K562 (cell line): ENCODE results near the gene MAML1. TPM values are rescaled to one million over a fixed set of nuclear protein-coding genes. Genes with fewer than 3 reads are reported as not detected.
A peak's percentile ranks its signal among the peaks of the same experiment; 100 is the strongest.

Experiments used
- ARID3B ChIP-seq: fragments of 250-450 bp; sonication (Bioruptor Pico); IDR thresholded peaks from 2 replicates; pipeline ENCODE4 v1.4.0; 2020; ENCODE audit warnings: borderline replicate concordance
- BCL6 ChIP-seq: fragments of 250-450 bp; sonication (Bioruptor Pico); IDR thresholded peaks from 2 replicates; pipeline ENCODE4 v1.4.0; 2020
- BMI1 ChIP-seq: fragments of 150-350 bp; IDR thresholded peaks from 2 replicates; pipeline ENCODE4 v1.6.1; 2014; ENCODE audit warnings: low read length
- ETV6 ChIP-seq, 3 experiments: fragments of 150-350 bp in 1 of 3; sonication (generic) in 1 of 3; formaldehyde crosslinking in 1 of 3; IDR thresholded peaks; 2 replicates each; pipeline versions ENCODE4 v1.6.1 to v1.8.0; 2014 to 2022; ENCODE audit warnings: borderline replicate concordance in 2 of 3, low read depth in 2 of 3, antibody characterized with exemption in 1 of 3, low read length in 1 of 3, mild to moderate bottlenecking in 1 of 3, missing genetic modification reagents in 1 of 3
- JUND ChIP-seq, 2 experiments: IDR thresholded peaks; 2 replicates in 1 of 2; 3 replicates in 1 of 2; pipeline ENCODE4 v1.6.1; 2011; ENCODE audit warnings: borderline replicate concordance in 2 of 2, low read depth in 2 of 2, low read length in 2 of 2, improper control_type of control experiment in 1 of 2, missing biosample characterization in 1 of 2, missing genetic modification characterization in 1 of 2, missing genetic modification reagents in 1 of 2
- PTTG1 ChIP-seq: fragments of 450-650 bp; IDR thresholded peaks from 2 replicates; pipeline ENCODE4 v1.6.1; 2016; ENCODE audit warnings: low read depth, mild to moderate bottlenecking, missing genetic modification characterization, missing compliant biosample characterization
- RAD21 ChIP-seq, 2 experiments: fragments of 250-450 bp in 1 of 2; fragments of 450-650 bp in 1 of 2; sonication (Bioruptor Pico) in 1 of 2; formaldehyde crosslinking in 1 of 2; IDR thresholded peaks in 1 of 2; conservative IDR thresholded peaks in 1 of 2; 2 replicates each; pipeline versions ENCODE4 v1.4.0 to v1.8.0; 2020 to 2022; ENCODE audit warnings: mild to moderate bottlenecking in 2 of 2, moderate library complexity in 1 of 2
- SMC3 ChIP-seq: conservative IDR thresholded peaks from 2 replicates; pipeline ENCODE4 v1.6.1; 2011; ENCODE audit warnings: low read depth, low read length, improper control_type of control experiment; ENCODE audit not compliant: insufficient read depth
- TAF15 ChIP-seq: fragments of 200-400 bp; formaldehyde crosslinking; IDR thresholded peaks from 2 replicates; pipeline ENCODE4 v1.6.1; 2017; ENCODE audit warnings: mild to moderate bottlenecking, low read depth, low read length, moderate library complexity
- TCF7L2 ChIP-seq: fragments of 150-350 bp; IDR thresholded peaks from 2 replicates; pipeline ENCODE4 v1.6.1; 2016; ENCODE audit warnings: low read depth, mild to moderate bottlenecking, low read length, moderate library complexity
- THAP7 ChIP-seq: fragments of 250-450 bp; sonication (Bioruptor Pico); IDR thresholded peaks from 2 replicates; pipeline ENCODE4 v1.5.0; 2021
- ZFP36 ChIP-seq: fragments of 150-350 bp; IDR thresholded peaks from 2 replicates; pipeline ENCODE4 v1.6.1; 2018; ENCODE audit warnings: low read length, low read depth; ENCODE audit not compliant: partially characterized antibody
- polyA plus RNA-seq, 8 experiments: library from polyadenylated mRNA; depleted of rRNA in 4 of 8; stranded (reverse) in 5 of 8; unstranded in 3 of 8; fragments of >200 nt; fragmentation: Nextera tagmentation in 2 of 8; fragmentation: Illumina TruSeq in 1 of 8; extraction: Ambion mirVana in 2 of 8; extraction: Trizol in 1 of 8; gene quantifications; 2 replicates each; pipeline versions ENCODE4 v1.2.1 to v1.2.3, GENCODE V29; 2011 to 2014; ENCODE audit warnings: inconsistent platforms in 1 of 8, missing spikeins in 1 of 8
- total RNA-seq, 7 experiments: library from RNA; depleted of rRNA in 6 of 7; stranded (reverse); fragments of >200 nt in 6 of 7; fragmentation: Illumina TruSeq in 2 of 7; extraction: Trizol in 2 of 7; gene quantifications; 2 replicates each; pipeline versions ENCODE4 v1.2.1 to v1.2.3, GENCODE V29; 2011 to 2021; ENCODE audit warnings: low replicate concordance in 1 of 7
- TF ChIP-seq, protein P1 (sequence below): fragments of 250-450 bp; sonication (Bioruptor Pico); IDR thresholded peaks from 2 replicates; pipeline ENCODE4 v1.5.0; 2020; ENCODE audit warnings: mild to moderate bottlenecking
- TF ChIP-seq, protein P2 (sequence below): fragments of 200-800 bp; sonication (Bioruptor generic); IDR thresholded peaks from 2 replicates; pipeline ENCODE4 v1.6.1; 2017; ENCODE audit warnings: missing genetic modification characterization, missing compliant biosample characterization
- TF ChIP-seq, protein P3 (sequence below): sonication (generic); formaldehyde crosslinking; IDR thresholded peaks from 2 replicates; pipeline ENCODE4 v1.8.1; 2023; ENCODE audit warnings: mild to moderate bottlenecking, missing genetic modification reagents
- TF ChIP-seq, protein P4 (sequence below): fragments of 450-650 bp; formaldehyde crosslinking; IDR thresholded peaks from 2 replicates; pipeline ENCODE4 v1.4.0; 2020; ENCODE audit warnings: mild to moderate bottlenecking, moderate library complexity

The MAML1 gene
- total and polyA plus RNA-seq, 9 of the 15 experiments (the other 6 are each of a cell fraction or from before 2014, with no cell fraction given), result 0.32 to 18.4 (median 7.0) TPM

GRCh38 chr5:179820127-179820482 is 87.5 kb downstream of the MAML1 start (continued):
- TF ChIP-seq, protein P1, sequence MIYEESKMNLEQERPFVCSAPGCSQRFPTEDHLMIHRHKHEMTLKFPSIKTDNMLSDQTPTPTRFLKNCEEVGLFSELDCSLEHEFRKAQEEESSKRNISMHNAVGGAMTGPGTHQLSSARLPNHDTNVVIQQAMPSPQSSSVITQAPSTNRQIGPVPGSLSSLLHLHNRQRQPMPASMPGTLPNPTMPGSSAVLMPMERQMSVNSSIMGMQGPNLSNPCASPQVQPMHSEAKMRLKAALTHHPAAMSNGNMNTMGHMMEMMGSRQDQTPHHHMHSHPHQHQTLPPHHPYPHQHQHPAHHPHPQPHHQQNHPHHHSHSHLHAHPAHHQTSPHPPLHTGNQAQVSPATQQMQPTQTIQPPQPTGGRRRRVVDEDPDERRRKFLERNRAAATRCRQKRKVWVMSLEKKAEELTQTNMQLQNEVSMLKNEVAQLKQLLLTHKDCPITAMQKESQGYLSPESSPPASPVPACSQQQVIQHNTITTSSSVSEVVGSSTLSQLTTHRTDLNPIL (CRISPR knock-in tag), result no peak
- no peak for TF ChIP-seq RAD21 (CRISPR knock-in tag; conservative IDR thresholded peaks at IDR 0.05 in 1 of 2, IDR thresholded peaks at IDR 0.05 in 1 of 2)
- TF ChIP-seq BMI1, result no peak
- TF ChIP-seq ETV6 (IDR thresholded peaks at IDR 0.05; ENCODE audit: borderline replicate concordance in 1 of 2, low read depth in 2 of 2, low read length in 1 of 2), result no peak
- TF ChIP-seq ETV6 (CRISPR knock-in tag; IDR thresholded peaks at IDR 0.05; ENCODE audit: borderline replicate concordance), result no peak
- no peak for TF ChIP-seq ZFP36
- TF ChIP-seq TAF15, result no peak
- TF ChIP-seq SMC3, result no peak
- 0 out of 2 replicates have a peak, but pooled peaks have one; percentile 39 for TF ChIP-seq PTTG1 (tag)
- TF ChIP-seq, protein P2, sequence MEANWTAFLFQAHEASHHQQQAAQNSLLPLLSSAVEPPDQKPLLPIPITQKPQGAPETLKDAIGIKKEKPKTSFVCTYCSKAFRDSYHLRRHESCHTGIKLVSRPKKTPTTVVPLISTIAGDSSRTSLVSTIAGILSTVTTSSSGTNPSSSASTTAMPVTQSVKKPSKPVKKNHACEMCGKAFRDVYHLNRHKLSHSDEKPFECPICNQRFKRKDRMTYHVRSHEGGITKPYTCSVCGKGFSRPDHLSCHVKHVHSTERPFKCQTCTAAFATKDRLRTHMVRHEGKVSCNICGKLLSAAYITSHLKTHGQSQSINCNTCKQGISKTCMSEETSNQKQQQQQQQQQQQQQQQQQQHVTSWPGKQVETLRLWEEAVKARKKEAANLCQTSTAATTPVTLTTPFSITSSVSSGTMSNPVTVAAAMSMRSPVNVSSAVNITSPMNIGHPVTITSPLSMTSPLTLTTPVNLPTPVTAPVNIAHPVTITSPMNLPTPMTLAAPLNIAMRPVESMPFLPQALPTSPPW, result no peak
- TF ChIP-seq ARID3B (CRISPR knock-in tag), result 0 out of 2 replicates have a peak, but pooled peaks have one; percentile 61
- TF ChIP-seq, protein P3, sequence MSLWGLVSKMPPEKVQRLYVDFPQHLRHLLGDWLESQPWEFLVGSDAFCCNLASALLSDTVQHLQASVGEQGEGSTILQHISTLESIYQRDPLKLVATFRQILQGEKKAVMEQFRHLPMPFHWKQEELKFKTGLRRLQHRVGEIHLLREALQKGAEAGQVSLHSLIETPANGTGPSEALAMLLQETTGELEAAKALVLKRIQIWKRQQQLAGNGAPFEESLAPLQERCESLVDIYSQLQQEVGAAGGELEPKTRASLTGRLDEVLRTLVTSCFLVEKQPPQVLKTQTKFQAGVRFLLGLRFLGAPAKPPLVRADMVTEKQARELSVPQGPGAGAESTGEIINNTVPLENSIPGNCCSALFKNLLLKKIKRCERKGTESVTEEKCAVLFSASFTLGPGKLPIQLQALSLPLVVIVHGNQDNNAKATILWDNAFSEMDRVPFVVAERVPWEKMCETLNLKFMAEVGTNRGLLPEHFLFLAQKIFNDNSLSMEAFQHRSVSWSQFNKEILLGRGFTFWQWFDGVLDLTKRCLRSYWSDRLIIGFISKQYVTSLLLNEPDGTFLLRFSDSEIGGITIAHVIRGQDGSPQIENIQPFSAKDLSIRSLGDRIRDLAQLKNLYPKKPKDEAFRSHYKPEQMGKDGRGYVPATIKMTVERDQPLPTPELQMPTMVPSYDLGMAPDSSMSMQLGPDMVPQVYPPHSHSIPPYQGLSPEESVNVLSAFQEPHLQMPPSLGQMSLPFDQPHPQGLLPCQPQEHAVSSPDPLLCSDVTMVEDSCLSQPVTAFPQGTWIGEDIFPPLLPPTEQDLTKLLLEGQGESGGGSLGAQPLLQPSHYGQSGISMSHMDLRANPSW (CRISPR knock-in tag), result no peak
- TF ChIP-seq, protein P4, sequence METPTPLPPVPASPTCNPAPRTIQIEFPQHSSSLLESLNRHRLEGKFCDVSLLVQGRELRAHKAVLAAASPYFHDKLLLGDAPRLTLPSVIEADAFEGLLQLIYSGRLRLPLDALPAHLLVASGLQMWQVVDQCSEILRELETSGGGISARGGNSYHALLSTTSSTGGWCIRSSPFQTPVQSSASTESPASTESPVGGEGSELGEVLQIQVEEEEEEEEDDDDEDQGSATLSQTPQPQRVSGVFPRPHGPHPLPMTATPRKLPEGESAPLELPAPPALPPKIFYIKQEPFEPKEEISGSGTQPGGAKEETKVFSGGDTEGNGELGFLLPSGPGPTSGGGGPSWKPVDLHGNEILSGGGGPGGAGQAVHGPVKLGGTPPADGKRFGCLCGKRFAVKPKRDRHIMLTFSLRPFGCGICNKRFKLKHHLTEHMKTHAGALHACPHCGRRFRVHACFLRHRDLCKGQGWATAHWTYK, result 0 out of 2 replicates have a peak, but pooled peaks have one; percentile 26
- TF ChIP-seq BCL6 (CRISPR knock-in tag), result 0 out of 2 replicates have a peak, but pooled peaks have one; percentile 11
- TF ChIP-seq THAP7 (CRISPR knock-in tag), result 0 out of 2 replicates have a peak, but pooled peaks have one; percentile 50
- TF ChIP-seq TCF7L2, result no peak
- no peak for TF ChIP-seq JUND (IDR thresholded peaks at IDR 0.05; ENCODE audit: borderline replicate concordance, low read depth, low read length)
- TF ChIP-seq JUND (tag; IDR thresholded peaks at IDR 0.05; ENCODE audit: borderline replicate concordance, low read depth, low read length), result no peak
